Measurements from ENCODE around the gene RBM38.

The RBM38 gene

GRCh38 chr20:57404006-57404405, 12.8 kb downstream of the RBM38 start:
- no peak for DNase-seq (ENCODE audit: low read depth in 2 of 2)

GRCh38 chr20:57404419-57405072, 13.3 kb downstream of the RBM38 start:
- DNase-seq (ENCODE audit: low read depth in 2 of 2): no peak

GRCh38 chr20:57405236-57406016, 14.2 kb downstream of the RBM38 start:
- DNase-seq (ENCODE audit: low read depth in 2 of 2): no peak

GRCh38 chr20:57407541-57407956, 16.4 kb downstream of the RBM38 start:
- DNase-seq (ENCODE audit: low read depth in 2 of 2): no peak

GRCh38 chr20:57408131-57408530, 16.9 kb downstream of the RBM38 start:
- DNase-seq (ENCODE audit: low read depth in 2 of 2): no peak

GRCh38 chr20:57408536-57409233, 17.5 kb downstream of the RBM38 start:
- no peak for DNase-seq (ENCODE audit: low read depth in 2 of 2)

- DNase-seq (ENCODE audit: low read depth in 2 of 2): no peak
Observed at GRCh38 chr20:57409316-57409671, 18.1 kb downstream of the RBM38 start.

GRCh38 chr20:57409672-57410397, 18.6 kb downstream of the RBM38 start:
- DNase-seq (ENCODE audit: low read depth in 2 of 2): no peak

GRCh38 chr20:57410398-57410920, 19.3 kb downstream of the RBM38 start:
- no peak for DNase-seq (ENCODE audit: low read depth in 2 of 2)

- DNase-seq (ENCODE audit: low read depth in 2 of 2): no peak
Observed at GRCh38 chr20:57410924-57411323, 19.7 kb downstream of the RBM38 start.

GRCh38 chr20:57411406-57412283, 20.4 kb downstream of the RBM38 start:
- DNase-seq (ENCODE audit: low read depth in 2 of 2): no peak

- no peak for DNase-seq (ENCODE audit: low read depth in 2 of 2)
Observed at GRCh38 chr20:57412347-57413029, 21.3 kb downstream of the RBM38 start.

- no peak for DNase-seq (ENCODE audit: low read depth in 2 of 2)
Observed at GRCh38 chr20:57413986-57414385, 22.8 kb downstream of the RBM38 start.

- no peak for DNase-seq (ENCODE audit: low read depth in 2 of 2)
Observed at GRCh38 chr20:57414867-57415592, 23.8 kb downstream of the RBM38 start.

GRCh38 chr20:57415771-57416170, 24.6 kb downstream of the RBM38 start:
- no peak for DNase-seq (ENCODE audit: low read depth in 2 of 2)

- DNase-seq (ENCODE audit: low read depth in 2 of 2): no peak
Observed at GRCh38 chr20:57416296-57417022, 25.3 kb downstream of the RBM38 start.

- no peak for DNase-seq (ENCODE audit: low read depth in 2 of 2)
Observed at GRCh38 chr20:57417051-57417689, 26.0 kb downstream of the RBM38 start.
